Smooth muscle cell (in vitro differentiated cells): Measurements from ENCODE around the gene NXF1. TPM values are rescaled to one million over a fixed set of nuclear protein-coding genes. Genes with fewer than 3 reads are reported as not detected.

Experiments used
- DNase-seq: peaks from one replicate; lab custom pipeline; 2025; ENCODE audit not compliant: unreplicated experiment; lab: John Stamatoyannopoulos, UW
- H2AFZ ChIP-seq: fragments of 200-600 bp; sonication (generic); 2 replicates; pipeline ENCODE4 v1.6.0; 2016; ENCODE audit warnings: antibody characterized with exemption, low read depth, mild to moderate bottlenecking
- H3F3A ChIP-seq: fragments of 200-600 bp; sonication (generic); 2 replicates; pipeline ENCODE4 v1.6.0; 2017; ENCODE audit warnings: antibody characterized with exemption, low read depth
- H3K27ac ChIP-seq: fragments of 200-600 bp; sonication (generic); 2 replicates; pipeline ENCODE4 v1.5.1; 2016; ENCODE audit warnings: low read depth, mild to moderate bottlenecking
- H3K27me3 ChIP-seq: fragments of 200-600 bp; sonication (generic); 2 replicates; pipeline ENCODE4 v1.6.1; 2016; ENCODE audit warnings: low read depth, mild to moderate bottlenecking
- H3K36me3 ChIP-seq: fragments of 200-600 bp; sonication (generic); 2 replicates; pipeline ENCODE4 v1.5.1; 2016; ENCODE audit warnings: low read depth
- H3K4me1 ChIP-seq: fragments of 200-600 bp; sonication (generic); 2 replicates; pipeline ENCODE4 v1.5.1; 2016; ENCODE audit warnings: low read depth
- H3K4me2 ChIP-seq: fragments of 200-600 bp; sonication (generic); 2 replicates; pipeline ENCODE4 v1.6.0; 2016; ENCODE audit warnings: mild to moderate bottlenecking
- H3K4me3 ChIP-seq: fragments of 200-600 bp; sonication (generic); 2 replicates; pipeline ENCODE4 v1.5.1; 2016; ENCODE audit warnings: mild to moderate bottlenecking
- H3K79me2 ChIP-seq: fragments of 200-600 bp; sonication (generic); 2 replicates; pipeline ENCODE4 v1.6.0; 2016; ENCODE audit warnings: low read depth, mild to moderate bottlenecking
- H3K9ac ChIP-seq: fragments of 200-600 bp; sonication (generic); 2 replicates; pipeline ENCODE4 v1.6.0; 2016; ENCODE audit warnings: low read depth
- H3K9me3 ChIP-seq: fragments of 200-600 bp; sonication (generic); replicated peaks from 2 replicates; pipeline ENCODE4 v1.5.1; 2016; ENCODE audit warnings: low read depth
- H4K20me1 ChIP-seq: fragments of 200-600 bp; sonication (generic); 2 replicates; pipeline ENCODE4 v1.6.0; 2016; ENCODE audit warnings: low read depth
- WGBS: methylation state at CpG from one replicate; pipeline ENCODE4 v1.1.7; 2016; ENCODE audit warnings: low lambda C conversion rate; 5-methylcytosine and 5-hydroxymethylcytosine counted together
- polyA plus RNA-seq: library from polyadenylated mRNA; unstranded; fragments of >200 nt; fragmentation: Nextera tagmentation; extraction: Ambion mirVana; gene quantifications from 2 replicates; pipeline ENCODE4 v1.2.1, GENCODE V29; 2016
- total RNA-seq: library from RNA; depleted of rRNA; stranded (reverse); fragments of >200 nt; gene quantifications from 2 replicates; pipeline ENCODE4 v1.2.3, GENCODE V29; 2014
- TF ChIP-seq, protein P1 (sequence below): fragments of 200-600 bp; sonication (generic); IDR thresholded peaks from 2 replicates; pipeline ENCODE4 v1.5.1; 2017; ENCODE audit warnings: borderline replicate concordance, mild to moderate bottlenecking, antibody characterized with exemption; ENCODE audit not compliant: insufficient read depth, poor library complexity, severe bottlenecking

The NXF1 gene
- total and polyA plus RNA-seq, 2 experiments from 2014 or later = 33.4 to 46.5 TPM

DNA sequence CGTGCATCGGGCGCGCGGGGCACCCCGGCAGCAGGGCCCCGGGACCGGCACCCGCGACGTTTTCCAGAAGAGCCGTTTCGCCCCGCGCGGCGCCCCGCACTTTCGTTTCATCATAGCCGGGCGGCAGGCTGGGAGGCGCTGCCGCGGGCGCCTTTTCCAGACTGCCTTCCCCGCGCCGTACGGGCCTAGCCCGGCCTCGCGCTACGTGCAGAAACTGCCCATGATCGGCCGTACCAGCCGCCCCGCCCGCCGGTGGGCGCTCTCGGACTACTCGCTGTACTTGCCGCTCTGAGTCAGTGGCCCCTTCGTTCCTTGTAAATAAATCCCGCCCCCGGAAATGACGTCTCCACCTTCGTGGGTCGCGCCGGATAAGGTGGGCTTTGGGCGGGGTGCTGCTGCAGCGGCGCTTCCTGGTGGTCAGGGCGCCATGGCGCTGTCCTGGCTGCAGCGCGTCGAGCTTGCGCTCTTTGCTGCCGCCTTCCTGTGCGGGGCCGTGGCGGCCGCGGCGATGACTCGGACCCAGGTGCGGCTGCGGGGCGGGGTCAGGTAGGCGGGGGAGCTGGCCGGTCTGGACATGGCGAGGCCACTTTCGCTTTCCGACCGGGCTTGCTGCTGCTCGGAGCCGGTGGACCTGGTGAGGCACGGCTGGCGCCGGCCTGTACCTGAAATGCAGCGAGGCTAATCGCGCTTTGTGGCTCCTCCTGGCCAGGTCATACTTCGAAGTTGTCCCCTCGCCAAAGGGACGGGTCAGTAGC is 18.1 kb downstream of the NXF1 start, which contains the start of gene TMEM179B:
TMEM179B (plus strand) TSS at position 398 of the 755 bp plus-strand sequence; CDS start at position 428, 30 bp downstream.
- WGBS = under 1% methylated on average over 76 of the region's 88 CpGs
- H3K4me2 ChIP-seq = peak within 1 kb of the TSS; percentile 95
- DNase-seq = peak; percentile 80
- no peaks in the 10 kb centered on the region for H3K36me3 ChIP-seq
- peak within 1 kb of the TSS; percentile 67 for H2AFZ ChIP-seq
- H3K9me3 ChIP-seq = no peaks in the 10 kb centered on the region
- peaks cover 39% of the 10 kb centered on the region for H3K79me2 ChIP-seq
- H3K4me3 ChIP-seq = peak within 1 kb of the TSS; percentile 86
- H3K27ac ChIP-seq = peak within 1 kb of the TSS; percentile 87
- H3K4me1 ChIP-seq = peaks cover 9% of the 10 kb centered on the region
- H4K20me1 ChIP-seq = peaks cover 5% of the 10 kb centered on the region
- H3K9ac ChIP-seq = peak within 1 kb of the TSS; percentile 81
- peaks cover 22% of the 10 kb centered on the region for H3F3A ChIP-seq
- TF ChIP-seq, protein P1, sequence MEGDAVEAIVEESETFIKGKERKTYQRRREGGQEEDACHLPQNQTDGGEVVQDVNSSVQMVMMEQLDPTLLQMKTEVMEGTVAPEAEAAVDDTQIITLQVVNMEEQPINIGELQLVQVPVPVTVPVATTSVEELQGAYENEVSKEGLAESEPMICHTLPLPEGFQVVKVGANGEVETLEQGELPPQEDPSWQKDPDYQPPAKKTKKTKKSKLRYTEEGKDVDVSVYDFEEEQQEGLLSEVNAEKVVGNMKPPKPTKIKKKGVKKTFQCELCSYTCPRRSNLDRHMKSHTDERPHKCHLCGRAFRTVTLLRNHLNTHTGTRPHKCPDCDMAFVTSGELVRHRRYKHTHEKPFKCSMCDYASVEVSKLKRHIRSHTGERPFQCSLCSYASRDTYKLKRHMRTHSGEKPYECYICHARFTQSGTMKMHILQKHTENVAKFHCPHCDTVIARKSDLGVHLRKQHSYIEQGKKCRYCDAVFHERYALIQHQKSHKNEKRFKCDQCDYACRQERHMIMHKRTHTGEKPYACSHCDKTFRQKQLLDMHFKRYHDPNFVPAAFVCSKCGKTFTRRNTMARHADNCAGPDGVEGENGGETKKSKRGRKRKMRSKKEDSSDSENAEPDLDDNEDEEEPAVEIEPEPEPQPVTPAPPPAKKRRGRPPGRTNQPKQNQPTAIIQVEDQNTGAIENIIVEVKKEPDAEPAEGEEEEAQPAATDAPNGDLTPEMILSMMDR = peak; percentile 57
- H3K27me3 ChIP-seq = no peaks in the 10 kb centered on the region

DNA sequence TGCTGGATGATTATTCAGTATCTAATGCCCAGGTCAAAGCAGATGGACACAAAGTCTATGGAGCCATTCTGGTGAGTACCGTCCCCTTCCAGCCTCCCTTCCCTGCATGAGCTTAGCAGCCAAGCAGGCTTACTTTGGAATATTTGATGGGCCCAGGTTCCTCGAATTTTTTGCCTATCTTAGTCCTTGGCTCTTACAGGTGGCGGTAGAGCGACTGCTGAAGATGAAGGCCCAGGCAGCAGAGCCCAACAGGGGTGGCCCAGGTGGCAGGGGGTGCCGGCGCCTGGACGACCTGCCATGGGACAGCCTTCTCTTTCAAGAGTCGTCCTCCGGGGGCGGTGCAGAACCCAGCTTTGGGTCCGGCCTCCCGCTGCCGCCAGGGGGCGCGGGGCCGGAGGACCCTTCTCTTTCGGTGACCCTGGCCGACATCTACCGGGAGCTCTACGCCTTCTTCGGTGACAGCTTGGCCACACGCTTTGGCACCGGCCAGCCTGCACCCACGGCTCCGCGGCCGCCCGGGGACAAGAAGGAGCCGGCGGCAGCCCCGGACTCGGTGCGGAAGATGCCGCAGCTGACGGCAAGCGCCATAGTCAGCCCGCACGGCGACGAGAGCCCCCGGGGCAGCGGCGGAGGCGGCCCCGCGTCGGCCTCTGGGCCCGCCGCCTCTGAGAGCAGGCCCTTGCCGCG is 18.8 kb downstream of the NXF1 start:
- H3K4me3 ChIP-seq = peak overlapping the region; percentile 86
- H3K4me1 ChIP-seq = peaks cover 7% of the 10 kb centered on the region
- H2AFZ ChIP-seq = peak overlapping the region; percentile 67
- peak overlapping the region; percentile 95 for H3K4me2 ChIP-seq
- peaks cover 17% of the 10 kb centered on the region for H3F3A ChIP-seq
- H3K79me2 ChIP-seq = peaks cover 36% of the 10 kb centered on the region
- peak overlapping the region; percentile 87 for H3K27ac ChIP-seq
- 2% methylated on average over 46 of the region's 51 CpGs for WGBS
- TF ChIP-seq, protein P1 = peak; percentile 93
- peak; percentile 61 for DNase-seq
- H4K20me1 ChIP-seq = peaks cover 5% of the 10 kb centered on the region
- peak overlapping the region; percentile 81 for H3K9ac ChIP-seq
- no peaks in the 10 kb centered on the region for H3K27me3 ChIP-seq
- no peaks in the 10 kb centered on the region for H3K9me3 ChIP-seq
- H3K36me3 ChIP-seq = no peaks in the 10 kb centered on the region

DNA sequence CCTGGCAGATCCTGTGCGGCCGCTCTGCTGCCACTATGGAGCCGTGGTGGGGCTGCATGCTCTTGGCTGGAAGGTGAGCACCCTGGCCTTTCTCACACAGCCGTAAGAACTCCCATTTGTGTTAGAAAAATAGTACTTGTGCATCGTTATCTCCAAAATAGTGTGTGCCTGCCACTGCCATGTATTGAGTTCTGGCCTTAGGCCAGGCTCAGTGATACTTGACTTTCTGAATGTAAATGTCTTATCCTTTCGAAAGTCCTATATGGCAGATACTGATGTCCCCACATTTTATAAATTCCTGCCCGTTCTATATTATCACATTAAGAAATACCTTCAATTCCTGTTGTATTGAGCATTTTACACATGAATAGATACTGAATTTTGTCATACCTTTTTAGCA is 22.5 kb downstream of the NXF1 start:
- H3K27ac ChIP-seq = no peak overlapping the region
- no peak overlapping the region for H3K9ac ChIP-seq
- 97% methylated on average over 7 of the region's 7 CpGs for WGBS
- DNase-seq = no peak
- no peaks in the 10 kb centered on the region for H3K4me1 ChIP-seq
- no peaks in the 10 kb centered on the region for H3K36me3 ChIP-seq
- no peak overlapping the region for H3K4me3 ChIP-seq
- no peak overlapping the region for H2AFZ ChIP-seq
- no peaks in the 10 kb centered on the region for H3K27me3 ChIP-seq
- TF ChIP-seq, protein P1 = no peak
- peaks cover 4% of the 10 kb centered on the region for H3F3A ChIP-seq
- H4K20me1 ChIP-seq = no peaks in the 10 kb centered on the region
- H3K9me3 ChIP-seq = no peaks in the 10 kb centered on the region
- no peak overlapping the region for H3K4me2 ChIP-seq
- no peaks in the 10 kb centered on the region for H3K79me2 ChIP-seq
